ENCODE results near the gene SOAT2. TPM values are rescaled to one million over a fixed set of nuclear protein-coding genes. Genes with fewer than 3 reads are reported as not detected.

SOAT2 gene
- total and polyA plus RNA-seq, 11 donors = 0.20 to 0.27 TPM; not detected in 9

DNA sequence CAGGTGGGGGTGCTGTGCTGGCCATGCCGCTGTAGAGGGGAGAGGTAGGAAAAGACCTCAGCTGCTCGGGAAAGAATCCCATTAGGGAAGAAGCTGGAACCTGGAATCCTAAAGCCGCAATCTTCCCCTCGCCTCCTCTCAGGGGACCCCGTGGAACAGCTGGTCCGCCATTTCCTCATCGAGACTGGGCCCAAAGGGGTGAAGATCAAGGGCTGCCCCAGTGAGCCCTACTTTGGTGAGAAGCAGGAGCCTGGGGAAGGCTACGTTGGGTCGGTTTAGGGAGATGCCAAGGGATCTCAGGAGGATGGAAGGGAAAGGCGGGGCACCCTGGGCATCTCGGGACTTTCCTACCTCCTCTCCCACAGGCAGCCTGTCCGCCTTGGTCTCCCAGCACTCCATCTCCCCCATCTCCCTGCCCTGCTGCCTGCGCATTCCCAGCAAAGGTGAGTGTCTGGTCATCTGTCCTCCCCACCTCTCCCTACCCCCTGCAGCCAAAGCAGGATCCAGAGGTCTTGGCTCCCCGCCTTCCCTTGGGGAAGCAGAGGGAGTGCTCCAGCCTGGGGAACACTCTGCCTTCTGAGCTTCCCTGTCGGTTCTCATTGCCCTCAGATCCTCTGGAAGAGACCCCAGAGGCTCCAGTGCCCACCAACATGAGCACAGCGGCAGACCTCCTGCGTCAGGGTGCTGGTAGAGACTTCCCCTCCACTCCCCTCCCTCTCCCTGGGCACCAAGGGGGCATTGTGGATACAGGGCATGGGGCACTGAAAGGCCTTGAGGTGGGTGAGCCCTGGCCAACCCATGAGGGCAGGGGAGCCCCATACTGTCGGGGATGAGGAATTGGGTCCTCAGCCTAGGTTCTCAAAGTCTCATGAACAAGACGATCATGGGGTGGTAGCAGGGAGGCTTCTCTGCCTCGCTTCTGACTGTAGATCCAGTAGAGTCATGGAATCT lies 41.0 kb upstream of the SOAT2 start:
- intact Hi-C loops (cut with DNase I) = no loop called here
- H3K27me3 ChIP-seq = no peaks in the 10 kb centered on the region
- TF ChIP-seq, protein P1, sequence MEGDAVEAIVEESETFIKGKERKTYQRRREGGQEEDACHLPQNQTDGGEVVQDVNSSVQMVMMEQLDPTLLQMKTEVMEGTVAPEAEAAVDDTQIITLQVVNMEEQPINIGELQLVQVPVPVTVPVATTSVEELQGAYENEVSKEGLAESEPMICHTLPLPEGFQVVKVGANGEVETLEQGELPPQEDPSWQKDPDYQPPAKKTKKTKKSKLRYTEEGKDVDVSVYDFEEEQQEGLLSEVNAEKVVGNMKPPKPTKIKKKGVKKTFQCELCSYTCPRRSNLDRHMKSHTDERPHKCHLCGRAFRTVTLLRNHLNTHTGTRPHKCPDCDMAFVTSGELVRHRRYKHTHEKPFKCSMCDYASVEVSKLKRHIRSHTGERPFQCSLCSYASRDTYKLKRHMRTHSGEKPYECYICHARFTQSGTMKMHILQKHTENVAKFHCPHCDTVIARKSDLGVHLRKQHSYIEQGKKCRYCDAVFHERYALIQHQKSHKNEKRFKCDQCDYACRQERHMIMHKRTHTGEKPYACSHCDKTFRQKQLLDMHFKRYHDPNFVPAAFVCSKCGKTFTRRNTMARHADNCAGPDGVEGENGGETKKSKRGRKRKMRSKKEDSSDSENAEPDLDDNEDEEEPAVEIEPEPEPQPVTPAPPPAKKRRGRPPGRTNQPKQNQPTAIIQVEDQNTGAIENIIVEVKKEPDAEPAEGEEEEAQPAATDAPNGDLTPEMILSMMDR (IDR thresholded peaks at IDR 0.05) = no peak
- no peak for TF ChIP-seq POLR2A (IDR thresholded peaks at IDR 0.05)
- ATAC-seq (no peak), DNase-seq (peak in 1 of 5 donors; percentile 33)
- WGBS, 4 donors = 68 to 78% (median 72%) methylated on average over 20 of the region's 20 CpGs
- H3K4me3 ChIP-seq = no peak overlapping the region
- no peaks in the 10 kb centered on the region for H3K9me3 ChIP-seq
- peaks cover 0 to 95% (median 90%) of the 10 kb centered on the region in 9 donors for H3K36me3 ChIP-seq
- H3K27ac ChIP-seq = peak overlapping the region; percentile 5 to 85 (median 64)
- peaks cover 3 to 94% (median 71%) of the 10 kb centered on the region in 12 donors for H3K4me1 ChIP-seq

DNA sequence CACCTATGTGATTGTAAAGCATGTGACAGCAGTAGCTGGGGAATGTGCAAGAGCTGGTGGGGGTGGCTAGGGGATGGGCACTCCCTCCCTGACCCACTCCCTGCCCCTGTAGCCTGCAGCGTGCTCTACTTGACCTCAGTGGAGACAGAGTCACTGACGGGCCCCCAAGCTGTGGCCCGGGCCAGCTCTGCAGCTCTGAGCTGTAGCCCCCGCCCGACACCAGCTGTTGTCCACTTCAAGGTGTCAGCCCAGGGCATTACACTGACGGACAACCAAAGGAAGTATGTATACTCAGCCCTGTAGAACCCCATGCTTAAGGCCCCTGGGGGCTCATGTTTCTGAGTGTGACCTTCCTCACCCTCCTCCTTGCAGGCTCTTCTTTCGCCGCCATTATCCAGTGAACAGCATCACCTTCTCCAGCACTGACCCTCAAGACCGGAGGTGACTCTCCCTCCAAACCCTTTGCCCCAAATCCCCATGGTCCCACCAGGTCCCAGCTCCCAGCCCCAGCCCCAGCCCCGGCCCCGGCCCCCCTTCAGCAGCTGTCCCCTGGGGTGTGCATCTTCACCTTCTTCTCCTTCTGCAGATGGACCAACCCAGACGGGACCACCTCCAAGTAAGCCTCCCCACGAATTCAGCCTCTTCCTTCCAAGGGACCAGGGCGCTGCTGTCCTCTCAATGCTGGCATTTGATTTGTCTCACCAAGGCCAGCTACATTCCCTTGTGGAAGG lies 40.1 kb upstream of the SOAT2 start:
- TF ChIP-seq, protein P1 (IDR thresholded peaks at IDR 0.05) = no peak
- no peak for TF ChIP-seq POLR2A (IDR thresholded peaks at IDR 0.05)
- peaks cover 3 to 96% (median 69%) of the 10 kb centered on the region in 12 donors for H3K4me1 ChIP-seq
- H3K4me3 ChIP-seq = no peak overlapping the region
- no peaks in the 10 kb centered on the region for H3K9me3 ChIP-seq
- H3K27me3 ChIP-seq = no peaks in the 10 kb centered on the region
- H3K36me3 ChIP-seq = peaks cover 0 to 94% (median 81%) of the 10 kb centered on the region in 9 donors
- H3K27ac ChIP-seq = peak overlapping the region in 11 of 12 donors; percentile 5 to 86 (median 71)
- intact Hi-C loops (cut with DNase I) = no loop called here
- WGBS, 4 donors = 59 to 80% (median 62%) methylated on average over 13 to 14 of the region's 14 CpGs
- peak in 2 of 5 donors; percentile 19 to 34 for DNase-seq
- no peak for ATAC-seq

DNA sequence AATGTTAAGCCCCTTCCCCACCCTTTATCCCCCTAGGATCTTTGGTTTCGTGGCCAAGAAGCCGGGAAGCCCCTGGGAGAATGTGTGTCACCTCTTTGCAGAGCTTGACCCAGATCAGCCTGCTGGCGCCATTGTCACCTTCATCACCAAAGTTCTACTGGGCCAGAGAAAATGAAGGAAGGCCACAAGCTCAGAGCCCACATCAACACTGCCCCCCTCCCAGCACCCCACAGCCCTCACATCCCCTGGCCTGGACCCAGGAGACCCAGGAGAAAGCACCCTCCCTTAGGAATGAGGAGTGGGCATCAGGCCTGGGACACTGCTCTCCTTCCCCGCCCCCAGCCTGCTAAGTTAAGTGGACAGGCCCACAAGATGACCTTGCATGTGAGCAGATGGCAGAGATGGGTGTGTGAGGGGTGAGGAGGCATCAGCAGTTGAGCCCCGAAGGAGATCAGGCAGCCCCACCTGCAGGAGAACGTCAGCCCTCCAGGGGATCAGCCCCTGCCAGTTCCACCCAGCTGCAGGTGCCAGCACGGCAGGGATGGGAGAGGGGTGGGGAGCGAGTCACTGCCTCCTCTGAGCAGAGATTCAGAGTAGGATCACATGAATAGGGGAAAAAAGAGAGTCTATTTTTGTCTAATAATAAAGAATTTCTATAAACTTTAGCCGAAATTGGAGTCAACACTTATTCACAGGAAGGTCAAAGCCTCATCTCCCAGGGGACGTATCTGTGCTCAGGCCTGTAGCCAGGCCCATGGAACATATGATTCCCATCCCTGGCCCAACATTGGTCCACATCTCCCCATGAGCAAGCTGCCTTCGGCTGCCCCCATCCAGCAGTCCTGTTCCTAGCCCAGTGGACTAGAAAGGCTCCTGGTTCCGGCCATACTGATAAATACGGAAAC lies 39.3 kb upstream of the SOAT2 start:
- H3K27ac ChIP-seq = peak overlapping the region in 11 of 12 donors; percentile 58 to 86 (median 71)
- no peak overlapping the region for H3K4me3 ChIP-seq
- DNase-seq (peak in 4 of 5 donors; percentile 70 to 81 (median 78)), ATAC-seq (peak; percentile 13 to 52 (median 23))
- TF ChIP-seq, protein P1 (IDR thresholded peaks at IDR 0.05) = peak in 3 of 12 donors; percentile 9 to 13 (median 12)
- no peak for TF ChIP-seq POLR2A (IDR thresholded peaks at IDR 0.05)
- no peaks in the 10 kb centered on the region for H3K27me3 ChIP-seq
- no peaks in the 10 kb centered on the region for H3K9me3 ChIP-seq
- H3K36me3 ChIP-seq = peaks cover 0 to 89% (median 74%) of the 10 kb centered on the region in 9 donors
- peaks cover 3 to 97% (median 73%) of the 10 kb centered on the region in 12 donors for H3K4me1 ChIP-seq
- 42 to 56% (median 45%) methylated on average over 13 of the region's 13 CpGs for WGBS, 4 donors
- intact Hi-C loops (cut with DNase I) = loop anchor here in 2 of 10 donors (2.0 kb wide), 2 partner anchors 35 to 127 kb away; no protein-coding TSS in a partner anchor
